GM21723 (cell line): ENCODE measurements around the gene C6orf15.

Source experiments
- ATAC-seq: cut with Tn5 transposase; IDR thresholded peaks from one replicate; pipeline ENCODE4 v1.9.1; 2021; ENCODE audit warnings: mild to moderate bottlenecking, moderate library complexity; ENCODE audit not compliant: unreplicated experiment

The C6orf15 gene

DNA sequence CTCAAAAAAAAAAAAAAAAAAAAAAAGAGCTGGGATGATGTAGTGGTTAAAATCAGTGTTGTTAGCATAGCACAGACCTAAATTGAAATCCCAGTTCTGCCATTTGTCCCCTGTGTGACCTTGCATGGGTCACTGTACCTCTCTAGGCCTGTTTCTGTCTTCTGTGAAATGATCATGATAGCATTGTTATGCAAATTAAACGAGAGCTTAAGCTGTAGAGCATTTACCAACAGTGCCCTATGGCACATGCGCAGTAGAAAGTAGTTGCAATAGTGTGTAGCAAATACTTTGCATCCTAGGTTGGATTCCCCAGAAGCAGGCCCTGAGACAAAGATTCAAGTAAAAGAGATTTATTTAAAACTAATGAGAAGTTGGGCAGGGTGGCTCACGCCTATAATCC, 19.2 kb upstream of the C6orf15 start:
- no peak for ATAC-seq

DNA sequence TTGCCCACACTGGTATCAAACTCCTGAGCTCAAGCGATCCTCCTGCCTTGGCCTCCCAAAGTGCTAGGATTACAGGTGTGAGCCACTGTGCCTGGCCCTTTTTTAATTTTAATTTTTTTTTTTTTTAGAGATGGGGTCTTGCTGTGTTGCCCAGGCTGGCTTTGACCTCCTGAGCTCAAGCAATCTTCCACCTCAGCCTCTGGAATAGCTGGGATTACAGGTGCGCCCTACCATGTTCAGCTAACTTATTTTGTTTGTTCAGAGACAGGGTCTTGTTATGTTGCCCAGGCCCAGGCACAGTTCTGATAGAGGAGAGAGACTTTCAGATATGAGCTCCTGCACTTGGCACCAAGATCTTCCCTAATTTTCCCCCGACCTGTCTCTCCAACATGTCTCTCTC, 18.4 kb upstream of the C6orf15 start:
- ATAC-seq = no peak

DNA sequence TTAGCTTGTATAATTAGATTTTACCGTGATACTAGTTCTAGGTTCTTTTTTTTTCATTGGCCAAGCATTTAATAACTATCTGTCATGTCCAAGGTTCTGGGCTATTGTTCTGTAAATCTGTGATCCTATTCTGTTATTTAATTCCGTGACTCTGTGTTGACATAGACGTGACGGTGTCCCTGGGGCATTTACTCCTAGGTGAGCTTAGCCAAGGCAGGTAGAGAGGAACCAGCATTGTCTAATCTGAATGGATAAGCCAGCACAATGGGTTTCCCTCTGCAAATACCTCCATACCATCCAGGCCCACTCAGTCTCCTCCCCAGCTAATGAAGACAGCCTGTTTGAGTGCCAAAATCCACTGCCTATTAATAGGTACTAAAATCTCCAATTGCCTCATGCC, 16.8 kb upstream of the C6orf15 start:
- no peak for ATAC-seq

DNA sequence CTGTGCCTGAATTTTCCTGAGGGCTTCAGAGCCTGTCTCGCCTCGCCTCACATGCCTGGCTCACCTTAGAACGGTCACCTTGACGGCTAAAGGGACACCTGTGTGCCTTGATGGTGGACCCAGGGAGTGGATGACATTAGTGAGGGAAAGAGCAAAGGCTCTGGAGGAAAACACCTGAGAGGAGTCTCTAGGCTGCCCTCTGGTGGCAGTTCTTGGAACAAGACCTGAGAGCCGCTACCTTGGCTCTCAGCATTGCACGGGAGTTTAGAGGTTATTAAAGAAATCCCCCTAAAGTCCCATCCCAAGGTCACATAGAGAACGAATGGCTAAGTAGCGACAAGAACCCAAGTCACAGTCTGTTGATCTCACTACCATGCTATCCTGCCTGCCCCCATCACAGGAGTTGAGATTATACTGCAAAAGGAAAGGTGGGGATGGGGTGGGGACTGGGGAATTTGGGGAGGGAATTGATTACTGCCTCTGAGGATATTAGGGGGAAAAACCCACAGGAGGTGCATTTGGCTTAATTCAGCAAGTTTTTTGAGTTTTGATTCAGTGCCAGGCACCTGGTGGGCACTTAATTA, 15.8 kb upstream of the C6orf15 start:
- no peak for ATAC-seq

DNA sequence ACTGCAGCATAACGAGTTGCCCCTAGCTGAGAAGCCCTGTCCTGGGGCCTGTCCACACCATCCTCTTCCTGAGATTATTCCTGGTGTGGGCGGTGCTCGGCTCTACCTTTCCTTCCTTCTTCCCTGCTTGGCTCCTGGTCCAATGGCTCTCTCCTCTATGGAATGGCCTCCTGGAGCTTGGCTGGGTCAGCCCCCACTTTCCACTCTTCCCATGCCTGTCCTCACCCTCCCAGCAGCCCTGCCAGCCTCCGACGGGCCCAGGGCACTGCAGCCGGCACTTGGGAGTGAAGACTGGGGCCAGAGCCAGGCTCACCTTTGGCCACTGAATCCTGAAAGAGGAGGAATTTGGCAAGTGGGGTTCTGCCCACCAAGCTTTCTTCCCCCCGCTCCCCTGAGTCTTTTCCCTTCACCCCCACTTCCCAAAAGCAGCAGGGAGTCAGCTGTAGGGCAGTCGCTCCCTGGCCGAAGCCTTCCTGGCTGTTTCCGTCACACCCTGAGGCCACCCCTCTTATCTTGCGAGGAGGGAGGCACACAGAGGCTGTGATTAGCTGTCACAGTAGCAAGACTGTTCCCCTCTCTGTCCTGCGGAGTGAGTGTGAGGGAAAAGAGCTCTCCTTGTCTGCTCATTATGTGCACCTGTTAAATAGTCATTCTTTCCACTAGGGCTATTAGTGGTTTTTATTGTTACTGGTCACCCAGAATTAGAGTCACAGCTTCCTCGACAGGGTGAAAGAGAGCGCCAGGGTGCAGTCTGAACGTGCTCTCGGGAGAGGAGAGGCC, 14.2 kb upstream of the C6orf15 start:
- ATAC-seq = no peak

DNA sequence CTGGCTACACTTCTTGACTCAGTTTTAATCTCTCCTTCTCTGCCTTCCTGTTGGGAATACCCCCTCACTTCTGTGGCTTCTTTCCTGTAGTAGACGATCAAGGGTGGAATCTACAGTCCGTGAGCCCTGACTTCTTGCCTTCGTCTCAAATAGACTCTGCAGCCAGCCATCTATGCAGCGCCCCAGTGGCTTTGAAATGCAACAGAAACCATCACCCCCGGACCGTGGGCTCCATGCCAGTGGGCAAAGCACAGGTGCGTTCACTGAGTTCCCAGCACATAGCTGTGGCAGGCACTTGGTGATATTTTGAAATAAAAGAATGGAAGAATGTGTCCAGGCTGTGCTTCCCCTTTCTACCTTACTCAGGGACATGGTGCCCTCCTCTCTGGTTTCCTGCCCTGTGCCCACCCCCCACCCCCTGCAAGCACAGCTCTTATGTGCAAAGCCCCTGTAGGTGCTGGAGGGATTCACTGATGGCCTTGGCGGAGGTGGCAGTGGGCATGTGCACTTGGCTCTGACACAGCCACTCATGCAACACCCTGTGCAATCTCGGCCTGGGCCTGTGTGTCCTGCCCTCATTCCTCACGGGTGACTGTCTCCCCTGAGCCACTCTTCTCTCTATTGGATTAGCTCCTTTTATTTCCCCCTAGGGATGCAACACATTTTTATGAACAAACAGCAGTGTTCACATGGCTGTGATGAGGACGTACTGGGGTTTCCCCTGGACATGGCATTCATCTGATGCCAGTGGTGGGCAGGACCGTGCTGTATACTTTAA, 13.4 kb upstream of the C6orf15 start:
- ATAC-seq = no peak

DNA sequence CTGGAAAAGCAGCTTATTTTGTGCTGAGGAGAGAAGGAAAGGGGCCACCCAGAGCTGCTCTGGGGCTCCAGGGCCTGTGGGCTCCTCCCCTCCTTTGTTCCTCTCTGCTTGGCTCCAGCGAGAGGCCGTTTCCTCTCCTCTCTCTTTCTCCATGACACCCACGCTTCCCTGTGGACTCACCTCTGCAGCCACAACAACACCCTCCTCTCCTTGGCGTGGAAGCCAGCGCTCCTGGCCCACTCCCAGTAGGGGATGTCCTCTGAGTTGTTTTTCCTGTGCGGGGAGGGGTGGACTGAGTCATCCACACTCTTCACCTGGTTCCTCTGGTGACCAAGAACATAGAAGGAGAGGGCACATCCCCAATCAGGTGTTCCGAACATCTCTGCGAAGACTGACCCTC, 12.8 kb upstream of the C6orf15 start:
- ATAC-seq = no peak

DNA sequence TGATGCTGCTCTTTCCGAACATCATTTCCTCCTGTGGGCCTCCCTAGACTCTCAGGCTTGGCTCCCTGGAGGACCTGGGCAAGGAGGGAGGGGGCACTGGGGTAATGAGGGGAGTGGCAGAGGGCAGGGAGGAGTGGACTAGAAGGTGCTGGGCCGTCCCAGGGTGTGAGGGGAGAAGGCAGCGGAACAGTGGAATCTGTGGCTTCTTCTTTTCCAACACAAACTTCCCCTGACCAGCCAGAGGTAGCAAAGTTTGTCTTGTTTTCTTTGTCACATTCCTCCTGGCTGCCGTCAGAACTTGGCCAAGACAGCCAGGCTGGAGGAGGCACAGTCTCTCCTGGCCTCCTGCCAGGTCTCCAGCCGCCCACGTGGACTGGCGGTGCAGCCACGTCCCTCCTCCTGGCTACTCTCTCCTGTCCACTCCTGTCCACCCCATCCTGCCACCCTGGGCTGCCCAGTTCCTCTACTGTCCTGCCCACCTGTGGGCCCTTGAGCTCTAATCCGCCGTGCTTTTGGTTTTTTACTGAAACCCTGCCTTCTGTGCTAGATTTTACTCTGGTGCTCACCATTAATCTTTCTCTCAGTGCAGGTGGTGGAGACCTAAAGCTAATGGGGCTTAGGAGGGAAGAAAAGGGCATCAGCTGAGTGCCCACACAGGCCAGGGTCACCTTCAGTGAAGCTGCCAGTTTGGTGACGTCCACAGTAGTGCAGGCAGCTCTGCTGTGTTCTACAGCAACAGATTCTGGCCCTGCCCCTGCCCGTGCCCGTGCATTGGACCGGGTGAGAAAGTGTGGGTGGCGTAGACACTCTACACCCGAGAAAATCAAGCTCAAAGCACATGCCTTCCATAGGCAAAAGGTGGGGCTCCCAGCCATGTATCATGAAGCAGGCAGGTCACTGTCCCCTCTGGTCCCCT, 10.7 kb upstream of the C6orf15 start:
- ATAC-seq = no peak

DNA sequence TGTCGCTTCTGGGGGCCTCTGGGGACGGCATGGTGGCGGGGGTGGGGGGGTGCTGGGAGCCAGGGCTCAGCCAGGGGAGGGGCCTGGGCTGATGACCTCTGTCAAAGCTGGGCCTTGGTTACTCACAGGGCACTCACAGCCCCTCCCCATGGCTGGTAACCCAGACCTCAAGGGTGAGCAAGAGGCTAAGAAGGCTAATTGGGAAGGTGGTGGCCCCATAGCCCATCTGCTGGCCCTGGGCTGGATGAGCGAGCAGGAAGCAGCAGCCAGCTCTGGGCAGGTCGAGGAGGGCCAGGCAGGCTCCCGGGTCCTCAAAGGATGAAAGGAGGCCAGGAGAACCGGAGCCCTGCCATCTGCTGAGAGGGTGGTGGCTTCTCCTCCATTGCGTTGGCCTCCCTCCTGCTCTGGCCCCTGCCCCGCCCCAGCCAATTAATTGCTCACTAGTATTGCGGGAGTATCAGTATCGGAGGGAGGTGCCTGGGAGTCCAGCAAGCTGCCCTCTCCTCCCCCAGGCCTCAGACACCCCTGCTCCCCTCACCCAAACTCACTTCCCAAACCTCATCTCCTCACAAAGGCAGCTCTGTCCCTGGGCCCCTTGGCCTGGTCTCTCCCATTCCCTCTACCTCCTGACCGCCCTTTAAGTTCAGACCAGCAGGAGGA, 8.9 kb upstream of the C6orf15 start:
- no peak for ATAC-seq

DNA sequence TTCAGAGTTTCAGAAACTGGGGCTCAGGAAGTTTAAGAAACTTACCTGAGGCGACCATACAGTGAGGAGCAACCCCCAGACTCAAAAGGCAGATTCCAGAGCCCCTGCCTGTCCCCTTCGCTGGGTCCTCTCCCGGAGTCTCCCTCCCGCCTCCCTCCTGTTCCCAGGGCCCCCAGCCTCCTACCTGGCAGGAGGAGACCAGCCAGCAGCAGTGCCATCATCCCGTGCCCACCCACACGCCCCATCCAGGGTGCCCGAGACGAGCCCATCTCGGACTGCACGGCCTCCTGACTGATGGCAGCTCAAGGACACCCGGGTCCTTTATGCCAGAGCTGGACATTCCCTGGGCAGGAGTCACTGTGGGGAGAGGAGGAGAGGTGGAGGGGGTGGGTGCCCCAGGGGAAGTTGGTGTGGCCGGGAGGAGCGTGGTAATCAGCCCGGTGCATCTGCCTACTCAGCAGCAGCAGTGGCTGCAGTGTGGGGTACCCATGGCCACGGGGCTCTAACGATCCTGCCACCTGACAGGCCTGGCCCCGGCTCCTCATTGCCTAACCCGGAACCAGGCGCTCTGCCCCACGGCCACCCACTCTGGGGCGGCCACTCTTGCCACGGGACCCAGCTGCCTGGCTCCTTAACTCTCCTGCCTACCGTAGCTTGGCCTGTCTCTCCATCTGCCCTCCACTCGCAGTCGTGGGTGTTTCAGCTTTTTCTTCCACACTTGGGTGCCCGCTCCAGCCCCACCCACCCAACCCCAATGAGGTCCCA, 8.0 kb upstream of the C6orf15 start, which contains the start of gene CDSN:
TSS of gene CDSN (minus strand) at position 296 of the 765 bp plus-strand sequence. CDS start at position 269, 27 bp downstream.
- ATAC-seq = no peak

DNA sequence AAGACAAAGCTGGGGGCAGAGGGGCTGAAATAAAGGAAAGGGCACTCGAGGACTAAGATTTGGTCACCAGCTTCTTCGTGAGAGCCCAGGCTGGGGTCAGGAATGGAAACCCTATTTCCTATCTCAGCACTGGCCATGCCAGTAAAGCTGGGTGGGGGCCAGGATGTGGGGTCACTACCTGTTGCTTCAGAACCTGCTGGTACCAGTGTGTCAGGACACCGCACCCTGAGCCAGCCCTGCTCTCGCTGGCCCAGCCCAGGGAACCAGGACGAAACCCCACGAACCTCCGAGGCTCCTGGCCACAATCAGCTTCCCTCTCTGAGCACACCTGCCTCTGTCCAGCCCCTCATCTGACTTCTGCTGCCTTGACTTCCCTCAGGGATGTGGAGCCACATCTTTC, 5.8 kb upstream of the C6orf15 start:
- ATAC-seq = no peak

DNA sequence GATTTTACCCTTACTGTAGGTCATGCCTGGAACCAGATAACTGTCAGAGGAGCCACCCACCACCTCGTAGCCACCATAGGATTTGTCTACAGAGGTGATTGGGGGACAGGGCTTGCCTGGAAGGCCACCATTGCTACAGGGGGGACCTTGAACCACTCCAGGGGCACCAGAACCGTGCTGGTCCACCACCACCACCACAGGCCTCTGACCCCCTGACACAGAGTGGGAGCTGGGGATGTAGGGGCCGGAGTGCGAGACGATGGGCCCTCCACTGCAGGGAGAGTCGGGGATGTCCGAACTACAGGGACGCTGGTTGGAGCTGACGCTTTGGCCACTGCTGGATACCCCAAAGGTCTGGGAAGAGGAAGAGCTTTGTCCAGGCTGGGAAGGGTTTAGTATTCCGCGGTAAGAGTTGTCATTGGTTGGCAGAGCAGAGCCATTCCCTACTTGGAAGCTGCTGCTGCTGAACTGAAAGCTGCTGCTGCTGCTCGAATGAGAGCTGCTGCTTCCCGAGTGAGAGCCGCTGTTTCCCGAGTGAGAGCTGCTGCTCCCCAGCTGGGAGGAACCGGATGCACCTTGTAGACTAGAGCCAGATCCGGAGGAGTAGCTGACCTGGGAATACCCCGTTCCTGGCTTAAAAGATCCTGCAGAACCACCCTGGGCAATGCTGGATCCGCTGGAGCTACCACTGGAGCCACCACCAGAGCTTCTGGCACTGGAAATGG, 4.4 kb upstream of the C6orf15 start:
- ATAC-seq = no peak

DNA sequence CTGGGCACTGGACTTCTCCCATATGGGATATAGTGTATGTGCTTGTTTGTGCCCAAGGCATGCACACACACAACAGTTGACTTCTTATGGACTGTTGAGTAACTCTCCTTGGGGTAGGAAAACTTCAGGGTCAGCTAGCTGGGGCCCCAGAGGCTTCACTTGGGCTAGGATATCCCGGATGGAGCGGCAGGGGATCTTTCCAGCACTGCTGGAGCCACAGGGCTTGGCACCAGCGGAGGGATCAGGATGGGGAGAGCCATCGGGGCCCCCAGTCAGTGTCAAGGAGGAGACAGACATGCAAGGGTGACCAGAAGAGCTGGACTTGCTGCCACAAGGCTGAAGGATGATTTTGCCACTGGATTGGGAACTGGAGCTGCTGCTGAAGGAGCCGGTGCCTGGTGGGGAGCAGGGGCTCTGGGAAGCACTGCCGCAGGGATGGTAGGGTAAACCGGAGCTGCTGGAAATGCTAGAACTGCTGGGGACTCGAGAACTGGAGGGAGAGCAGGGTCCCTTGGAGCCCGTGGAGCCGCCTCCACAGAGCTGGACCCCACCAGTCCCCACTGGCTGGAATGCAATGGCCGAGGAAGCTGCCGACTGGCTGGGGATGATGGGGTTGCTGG, 3.7 kb upstream of the C6orf15 start:
- ATAC-seq = no peak

DNA sequence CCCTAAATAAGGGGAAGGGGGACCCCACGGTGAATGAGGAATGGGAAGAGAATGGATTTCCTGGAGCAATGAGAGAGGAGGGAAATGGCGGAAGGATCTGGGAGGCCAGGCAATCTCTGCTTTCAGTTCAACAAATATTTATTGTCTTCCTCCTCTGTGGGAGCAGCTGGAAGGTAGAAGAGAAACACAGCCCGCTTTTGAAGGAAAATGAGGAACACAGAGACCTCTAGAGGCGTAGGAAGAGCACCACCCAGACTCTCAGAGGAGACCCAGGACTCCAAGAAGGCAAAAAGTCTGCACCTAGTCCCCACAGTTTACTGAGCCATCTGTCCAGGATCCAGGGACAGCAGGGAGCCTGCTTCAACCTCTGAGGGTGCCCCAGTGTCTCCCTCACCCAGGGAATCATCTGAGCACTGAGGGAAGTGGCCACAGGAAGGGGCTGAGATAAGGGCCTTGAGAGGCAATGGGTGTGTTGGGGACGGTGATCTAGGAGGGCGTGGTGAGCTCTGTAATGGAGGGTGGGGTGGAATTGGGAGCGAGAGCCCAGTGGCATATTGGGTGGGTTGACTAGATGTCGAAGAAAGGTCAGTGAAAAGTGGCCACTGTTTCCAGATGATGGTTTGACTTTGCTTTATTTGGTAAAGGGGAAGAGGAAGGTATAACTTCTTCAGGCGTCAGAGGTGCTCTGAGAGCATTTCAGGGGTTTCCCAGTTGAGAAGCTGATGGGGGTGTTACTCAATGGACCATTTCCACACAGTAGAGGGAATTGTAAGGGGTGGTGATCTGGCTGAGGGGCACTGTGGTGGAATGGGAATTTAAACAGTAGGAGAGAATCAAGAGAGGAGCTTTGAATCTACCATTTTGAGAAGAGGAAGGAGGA, 2.8 kb upstream of the C6orf15 start:
- no peak for ATAC-seq

DNA sequence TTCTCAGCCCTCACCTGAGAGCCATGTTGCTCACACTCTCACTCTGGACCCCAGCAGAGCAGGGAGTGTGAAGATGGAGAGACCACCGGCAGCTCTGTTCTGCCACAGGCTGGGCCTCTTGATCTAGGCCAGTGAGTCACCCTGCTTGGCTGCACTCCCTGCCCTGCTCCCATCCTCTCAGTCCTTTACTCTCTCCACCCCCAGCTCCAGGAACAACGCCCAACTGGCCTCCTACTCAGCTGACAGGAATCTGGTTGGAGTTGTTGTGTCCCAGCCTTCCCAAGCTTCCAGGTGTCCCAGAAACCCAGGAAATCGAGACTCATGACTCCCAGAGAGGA, 2.1 kb upstream of the C6orf15 start, which contains the start of gene PSORS1C1:
TSS of gene PSORS1C1 (plus strand) at position 260 of the 338 bp plus-strand sequence. CDS start 14,833 bp downstream, outside the sequence.
- no peak for ATAC-seq

DNA sequence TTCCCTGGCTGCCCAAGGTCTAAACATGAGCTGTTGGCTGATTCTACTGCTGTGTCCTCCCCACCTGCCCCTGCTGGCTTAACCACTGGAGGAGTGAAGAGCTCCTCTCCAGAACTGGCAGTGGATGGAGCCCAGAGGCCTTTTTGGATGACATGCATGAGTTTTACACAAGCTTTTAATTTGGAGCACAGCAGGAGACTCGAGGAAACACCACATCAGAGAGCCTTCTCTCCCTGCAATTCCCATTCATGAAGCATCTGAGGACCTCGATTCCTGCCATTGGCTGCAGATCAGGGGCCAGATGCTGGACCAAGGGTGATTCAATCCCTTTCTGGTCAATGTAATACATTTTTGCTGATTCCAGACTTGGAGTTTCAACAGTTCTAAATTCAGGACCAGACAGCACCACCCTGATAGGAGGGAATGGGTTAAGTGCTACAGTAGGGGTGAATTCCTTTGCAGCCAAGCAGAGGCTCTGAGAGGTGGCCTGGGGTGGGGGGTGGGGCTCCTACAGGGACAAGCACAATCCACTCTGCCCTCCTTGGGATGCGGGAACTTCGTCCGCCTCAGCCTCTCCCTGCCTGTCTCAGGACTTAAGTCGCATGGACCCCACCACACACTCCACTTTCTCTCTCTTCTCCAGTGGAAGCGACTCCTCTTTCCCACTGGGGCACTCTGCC, 1.6 kb upstream of the C6orf15 start:
- ATAC-seq = no peak

DNA sequence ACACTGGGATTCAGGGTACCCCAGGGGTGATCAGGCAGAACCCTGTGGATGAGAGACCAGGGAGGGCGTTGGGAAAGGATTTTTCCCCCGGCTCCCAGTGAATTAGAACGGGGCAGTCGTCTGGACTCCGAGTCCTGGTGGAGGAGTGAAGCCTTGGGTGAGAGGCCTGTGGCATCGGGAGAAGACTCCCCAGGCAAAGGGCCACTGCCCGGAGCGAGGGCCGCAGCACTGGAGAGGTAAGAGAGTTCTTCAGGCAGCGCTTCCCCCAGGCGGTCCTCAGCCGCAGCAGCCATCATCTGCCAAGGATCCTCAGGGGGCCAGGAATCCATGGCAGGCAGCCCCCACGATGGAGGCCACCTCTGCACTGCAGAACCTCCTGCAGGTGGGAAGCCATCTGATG, 663 bp downstream of the C6orf15 start:
- no peak for ATAC-seq
